Stimulated activated CD4-positive, alpha-beta T cell treated with anti-CD3 and anti-CD28 coated beads, TNF-alpha, amount 100 ng/mL, for 1 hour (primary cell): ENCODE data around the gene RPL36A.

ENCODE experiments used
- DNase-seq, 3 donors: peaks; one replicate each; pipeline ENCODE4 v3.0.0-alpha.2; 2020; ENCODE audit warnings: low read depth in 3 of 3, low spot score in 1 of 3

The RPL36A gene

DNA sequence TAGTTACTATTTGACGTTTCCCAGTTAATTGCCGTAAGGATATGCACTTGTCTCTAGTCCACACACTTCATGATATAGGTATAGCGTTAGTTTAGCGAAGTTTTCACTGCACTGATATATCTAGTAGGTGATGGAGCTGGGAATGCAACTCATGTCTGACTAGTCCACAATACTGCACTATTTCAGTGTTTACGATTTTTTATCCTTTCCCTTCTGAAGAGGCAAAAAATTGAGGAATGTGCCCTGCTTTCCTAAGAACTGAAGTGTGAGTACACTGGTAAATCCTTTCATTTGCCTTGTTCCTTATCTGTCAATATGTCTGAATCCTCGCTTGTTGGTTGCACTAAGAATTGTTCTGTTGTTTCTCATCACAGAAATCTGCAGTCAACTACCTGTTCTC is 1.0 kb downstream of the RPL36A start:
- no peak for DNase-seq

- DNase-seq, result no peak
Observed at GRCh38 chrX:101393530-101394305, 2.9 kb downstream of the RPL36A start.

DNA sequence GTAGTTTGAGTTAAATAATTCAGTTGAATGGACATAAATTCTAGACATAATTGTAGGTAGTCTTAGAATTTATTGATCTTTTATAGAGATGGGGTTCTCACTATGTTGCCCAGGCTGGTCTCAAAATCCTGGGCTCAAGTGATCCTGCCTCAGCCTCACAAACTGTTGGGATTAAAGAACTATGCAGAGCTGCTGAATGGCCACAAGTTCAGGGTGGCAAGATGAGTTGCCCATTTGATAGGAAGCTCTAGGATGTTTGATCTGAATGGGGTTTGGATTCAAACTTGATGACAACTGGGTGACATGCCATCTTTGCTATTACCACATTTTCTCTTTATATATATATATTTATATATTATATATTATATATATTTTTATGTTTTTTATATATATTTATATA is 3.6 kb downstream of the RPL36A start:
- DNase-seq, result no peak

DNA sequence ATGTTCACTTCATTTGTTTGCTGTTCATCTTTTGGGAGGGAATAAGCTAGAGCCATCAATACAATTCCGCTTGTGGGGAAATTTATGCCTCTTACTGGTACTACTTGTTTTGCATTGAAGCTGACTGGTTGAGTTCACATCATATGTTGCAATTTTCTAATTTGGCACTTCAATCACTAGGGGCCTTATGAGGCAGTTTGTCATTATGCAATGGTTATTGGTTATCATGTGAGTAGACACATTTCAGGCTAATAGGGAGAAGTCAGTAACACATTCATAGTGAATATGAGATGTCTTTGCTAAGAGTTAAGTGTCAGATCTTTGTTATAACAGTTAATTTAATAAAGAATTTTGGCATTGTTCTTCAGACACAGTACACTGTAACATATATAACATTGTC is 5.0 kb downstream of the RPL36A start:
- no peak for DNase-seq

DNA sequence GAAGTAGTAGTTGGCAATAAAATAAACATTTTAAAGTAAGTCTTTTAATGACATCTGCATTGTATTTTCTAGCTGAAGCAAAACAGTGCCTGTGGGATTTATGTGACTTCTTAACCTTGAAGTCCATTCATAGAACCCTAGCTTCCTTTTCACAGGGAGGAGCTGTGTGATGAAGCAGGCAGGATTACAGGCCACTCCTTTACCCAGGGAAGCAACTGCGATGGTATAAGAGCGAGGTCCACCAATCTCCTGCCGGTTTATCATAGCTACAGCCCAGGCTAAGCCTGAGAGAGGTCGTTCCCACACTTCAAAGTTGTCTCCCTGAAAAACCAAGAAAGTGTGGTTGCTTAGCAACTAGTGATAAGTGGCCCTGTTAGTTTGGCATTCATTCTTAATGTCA is 7.0 kb downstream of the RPL36A start:
- no peak for DNase-seq

- no peak for DNase-seq
Observed at GRCh38 chrX:101398694-101399093, 7.9 kb downstream of the RPL36A start.

DNA sequence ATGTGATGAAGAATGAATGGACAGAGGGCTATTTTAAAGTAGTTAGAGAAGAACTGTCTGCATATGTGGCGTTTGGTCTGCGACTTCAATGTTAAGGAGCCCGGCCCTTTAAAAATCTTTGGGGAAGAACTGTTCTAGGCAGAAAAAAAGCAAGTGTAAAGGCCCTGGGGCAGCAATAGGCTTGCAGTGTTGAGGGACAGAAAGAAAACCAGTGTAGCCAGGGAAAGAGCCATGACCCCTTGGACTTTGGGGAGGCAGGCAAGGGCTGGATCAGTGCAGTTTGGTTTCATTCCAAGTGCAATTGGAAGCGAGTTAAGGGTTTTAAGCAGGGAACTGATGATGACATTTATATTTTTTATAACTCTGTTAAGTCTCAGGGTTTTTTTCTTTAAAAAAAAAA is 9.0 kb downstream of the RPL36A start:
- no peak for DNase-seq

DNA sequence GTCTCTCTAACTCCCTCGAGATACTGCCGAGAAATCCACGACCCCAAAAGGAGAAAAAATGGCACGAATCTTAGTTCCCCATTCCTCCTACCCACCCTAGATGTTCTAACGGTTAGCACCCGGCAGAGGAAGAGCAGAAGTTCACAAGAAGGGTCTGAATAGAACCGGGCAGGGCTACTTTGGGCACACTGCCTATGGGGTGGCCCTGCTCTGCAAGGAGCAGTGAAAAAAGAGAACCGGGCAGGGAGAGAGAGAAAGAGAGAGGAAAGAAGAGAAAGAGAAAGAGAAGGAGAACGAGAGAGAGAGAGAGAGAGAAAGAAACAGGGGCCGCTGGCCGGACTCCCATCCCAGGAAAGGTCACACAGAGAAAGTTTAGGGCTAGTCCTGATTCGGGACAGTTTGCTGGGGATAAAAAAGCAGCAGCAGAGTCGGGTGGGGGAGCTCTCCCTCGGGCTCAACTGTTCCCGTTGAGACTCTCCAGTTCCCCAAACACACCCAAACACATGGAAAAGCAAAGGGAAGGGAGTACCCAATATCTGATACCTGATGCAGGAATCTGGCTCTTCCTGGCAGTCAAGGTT is 16.4 kb downstream of the RPL36A start:
- DNase-seq, result no peak

GRCh38 chrX:101407748-101408531 is 17.1 kb downstream of the RPL36A start, which contains the start of the genes GLA and HNRNPH2:
TSS of gene GLA (minus strand) at chrX:101407925. CDS start at chrX:101407903, 22 bp downstream.
TSS of gene HNRNPH2 (plus strand) at chrX:101408222. CDS start at chrX:101411989, 3,767 bp downstream.
- DNase-seq, result peak; percentile 62 to 71 (median 64)

DNA sequence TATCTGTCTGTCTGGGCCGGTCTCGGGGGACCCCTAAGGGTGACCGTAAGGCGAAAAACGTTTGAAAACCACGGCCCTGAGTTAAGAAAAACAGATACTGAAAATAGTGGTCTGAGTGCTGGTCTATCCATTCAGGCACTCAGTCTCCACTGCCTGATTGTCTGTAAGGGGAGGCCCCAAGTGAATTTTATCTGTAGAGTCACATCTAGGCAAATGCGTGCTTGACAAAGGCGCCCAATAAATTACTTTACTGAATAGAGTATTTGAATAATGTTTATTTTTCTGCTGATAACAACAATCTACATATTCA is 17.7 kb downstream of the RPL36A start:
- no peak for DNase-seq

GRCh38 chrX:101409043-101409442 is 18.2 kb downstream of the RPL36A start:
- no peak for DNase-seq

DNA sequence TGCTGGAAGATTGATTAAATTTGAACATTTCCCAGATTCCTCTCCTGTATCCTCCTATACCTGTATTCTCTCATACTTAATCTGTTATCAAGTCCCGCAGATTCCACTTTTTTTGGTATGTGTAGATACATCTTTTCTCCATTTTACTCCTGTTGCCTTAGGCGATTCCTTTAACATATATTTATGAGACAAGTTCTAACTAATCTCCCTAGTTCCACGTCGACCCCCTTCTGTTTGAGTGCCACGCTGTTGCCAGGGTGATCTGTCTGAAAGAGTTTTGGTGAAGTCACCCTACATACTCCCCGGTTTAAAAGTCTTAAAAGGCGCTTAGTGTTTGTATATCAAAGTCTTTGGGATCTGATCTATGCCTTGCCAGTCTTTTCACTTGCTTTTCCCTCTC is 19.6 kb downstream of the RPL36A start:
- no peak for DNase-seq

- no peak for DNase-seq
Observed at GRCh38 chrX:101411984-101412383, 21.2 kb downstream of the RPL36A start.

DNA sequence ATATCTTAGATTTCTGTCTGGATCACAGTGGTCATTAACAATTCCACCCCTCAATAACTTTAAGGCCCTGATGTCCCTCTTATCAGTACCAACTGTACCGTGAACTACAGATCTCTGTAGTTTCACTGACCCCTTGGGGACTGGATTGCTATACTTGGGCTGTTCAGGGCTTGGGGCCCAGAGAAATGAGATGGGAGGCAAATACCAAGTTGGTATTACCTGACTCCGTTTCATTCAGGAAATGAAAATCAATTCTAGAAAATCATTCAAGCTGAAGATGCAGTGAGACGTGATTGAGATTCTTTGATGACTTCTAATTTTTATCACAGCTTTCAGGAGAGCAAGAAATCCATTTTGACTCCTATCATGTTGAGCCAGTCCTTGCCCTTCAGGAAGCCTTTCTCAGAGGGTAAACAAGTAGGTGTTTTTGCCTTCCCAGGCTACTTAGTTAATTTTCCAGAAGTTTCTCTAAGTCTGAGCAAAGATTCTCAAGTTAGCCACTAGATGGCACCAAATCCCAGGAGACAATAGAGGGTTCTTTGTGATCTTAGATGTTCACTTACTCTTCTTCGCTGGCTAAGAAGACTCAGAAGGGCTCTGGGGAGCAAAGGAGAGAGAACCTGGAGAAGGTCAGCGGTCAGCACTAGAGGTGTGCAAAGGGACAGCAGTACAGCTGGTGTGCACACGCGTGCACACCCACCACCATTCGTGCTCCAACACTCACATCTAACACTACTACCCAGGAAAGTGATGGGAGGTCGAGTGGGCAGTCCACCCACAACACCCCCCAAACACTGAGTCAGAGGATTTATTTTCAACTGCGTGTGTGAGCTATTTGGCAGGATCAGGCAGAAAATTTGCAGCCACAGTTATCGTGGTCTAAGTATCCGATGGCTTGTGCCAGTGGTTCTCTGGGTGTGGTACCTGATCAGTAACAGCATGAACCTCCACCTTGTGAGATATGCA is 24.7 kb downstream of the RPL36A start:
- no peak for DNase-seq

DNA sequence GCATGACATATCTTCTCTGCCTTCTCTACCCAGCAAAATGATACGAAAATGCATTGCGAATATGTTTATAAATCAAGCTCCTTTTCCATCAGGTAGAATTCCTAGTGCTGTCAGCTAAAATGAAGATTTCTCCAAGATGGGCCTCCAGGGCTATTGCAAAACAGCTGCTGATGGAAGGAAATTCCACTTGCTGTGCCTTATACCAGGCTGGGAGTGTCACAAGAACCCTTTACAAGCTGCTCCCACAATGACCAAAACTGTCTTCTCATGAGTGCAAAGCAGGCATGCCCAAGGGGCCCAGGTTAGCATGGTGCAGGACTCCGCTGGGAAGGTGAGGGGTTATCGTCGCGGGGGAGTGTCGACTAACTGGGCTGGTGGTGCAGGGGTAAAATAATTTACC is 25.9 kb downstream of the RPL36A start:
- DNase-seq, result no peak

DNA sequence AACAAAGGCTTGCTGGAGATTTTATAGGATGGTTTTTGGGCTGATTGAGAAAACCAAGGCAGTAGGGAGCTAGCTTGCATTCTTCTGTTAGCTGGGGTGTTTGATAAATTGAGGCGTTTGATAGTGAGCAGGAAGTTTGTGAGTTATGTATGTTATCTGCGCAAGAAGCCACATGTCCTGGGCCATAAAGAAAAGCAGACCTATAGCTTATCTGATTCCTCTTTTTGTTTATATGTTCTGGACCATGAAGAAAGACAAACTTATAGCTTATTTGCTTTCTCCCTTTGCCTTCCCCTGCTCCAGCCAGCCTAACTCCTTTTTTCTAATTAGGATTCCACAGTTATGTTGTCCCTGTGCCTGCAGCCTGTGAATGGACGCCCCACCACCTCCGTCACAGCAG is 26.4 kb downstream of the RPL36A start:
- DNase-seq, result no peak

DNA sequence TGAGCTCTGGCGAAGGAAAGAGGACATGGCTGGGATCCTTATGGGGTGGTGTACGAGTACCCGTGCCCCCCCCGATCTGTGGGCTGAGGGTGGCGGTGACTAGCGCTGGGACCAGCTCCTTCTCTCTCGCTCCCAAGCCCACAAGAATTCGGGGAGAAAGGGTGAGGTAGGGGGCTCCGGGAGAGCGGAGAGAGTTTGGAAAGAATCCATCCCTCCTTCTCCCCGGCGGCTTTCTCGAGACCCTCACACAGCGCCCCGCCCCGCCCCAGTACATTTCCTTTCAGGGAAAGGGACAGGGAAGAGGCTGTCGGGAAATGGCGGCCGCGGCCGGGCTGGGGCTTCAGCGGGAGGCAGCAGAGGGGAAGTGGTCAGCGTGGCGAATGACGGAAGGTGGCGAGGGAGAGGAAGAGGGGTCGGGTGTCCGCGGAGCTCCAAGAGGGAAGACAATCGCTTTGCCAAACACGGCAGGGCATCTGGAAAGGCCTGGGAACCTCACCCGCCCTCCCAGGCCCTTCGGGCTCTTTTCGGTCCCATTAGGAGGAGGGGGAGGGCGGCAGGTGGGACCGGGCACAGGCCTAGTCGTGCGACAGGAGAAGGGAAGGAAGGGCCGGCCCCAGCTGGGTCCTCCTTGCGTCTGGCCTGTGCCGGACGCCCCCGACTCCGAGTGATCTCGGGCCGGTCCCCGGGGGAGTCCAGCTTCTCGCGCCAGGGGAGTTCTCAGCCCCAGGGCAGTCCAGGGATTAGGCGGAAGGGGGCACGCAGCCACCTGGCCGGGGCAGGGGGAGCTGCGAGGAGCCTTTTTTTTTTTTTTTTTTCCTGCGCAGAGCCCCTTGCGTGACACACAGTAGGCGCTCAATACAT is 27.4 kb downstream of the RPL36A start:
- DNase-seq, result no peak

DNA sequence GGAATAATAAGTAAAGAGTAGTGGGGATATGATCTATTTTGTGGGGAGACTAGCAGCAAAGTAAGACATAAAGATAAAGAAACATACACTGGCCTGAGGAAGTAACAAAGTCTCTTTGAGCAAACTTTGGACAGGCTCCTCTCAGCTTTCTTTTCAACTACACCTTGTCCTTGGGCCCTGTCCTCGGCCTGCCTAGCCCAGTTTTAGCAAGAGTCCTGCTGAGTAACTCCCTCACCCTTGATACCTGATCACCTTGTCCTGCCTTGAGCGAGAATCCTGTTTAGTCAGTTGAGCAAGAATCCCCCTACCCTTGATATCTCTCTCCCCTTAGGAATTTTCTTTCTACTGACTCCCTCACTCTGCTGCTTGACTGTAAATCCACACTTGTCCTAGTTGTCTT is 28.7 kb downstream of the RPL36A start:
- no peak for DNase-seq

DNA sequence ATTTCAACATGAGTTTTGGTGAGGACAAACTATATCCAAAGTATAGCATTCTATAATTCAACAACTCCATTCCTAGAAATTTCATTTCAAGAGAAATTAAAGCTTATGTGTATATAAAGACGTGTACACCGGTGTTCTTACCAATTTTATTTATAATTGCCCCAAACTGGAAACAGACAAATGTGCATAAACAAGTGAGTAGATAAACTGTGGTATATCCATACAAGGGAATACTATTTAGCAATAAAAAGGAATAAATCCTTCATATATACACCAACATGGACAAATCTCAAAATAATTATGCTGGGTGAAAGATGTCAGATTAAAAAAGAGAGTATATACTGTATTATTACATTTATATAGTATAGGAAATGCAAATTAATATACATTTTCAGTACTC is 37.1 kb downstream of the RPL36A start:
- DNase-seq, result no peak

DNA sequence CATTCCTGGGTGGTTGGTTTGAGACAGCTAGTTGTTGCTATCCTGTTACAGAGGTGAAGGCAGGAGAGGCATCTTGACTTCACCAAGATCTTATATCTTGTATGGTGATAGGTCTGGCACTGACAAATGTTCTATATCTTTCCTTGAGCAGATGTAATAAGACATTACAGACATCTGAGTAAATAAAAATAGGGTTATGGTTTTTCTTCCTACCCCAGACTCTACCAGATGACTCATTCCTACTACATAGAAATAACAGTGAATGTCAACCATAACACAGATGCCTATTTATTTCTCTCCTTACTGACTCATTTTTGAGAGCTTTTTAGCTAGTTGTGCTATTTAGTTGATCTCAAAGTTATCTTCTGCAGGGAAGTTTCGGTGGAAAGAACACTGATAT is 39.1 kb downstream of the RPL36A start:
- no peak for DNase-seq
